Measurements from ENCODE around the gene SPATA6L. TPM values are rescaled to one million over a fixed set of nuclear protein-coding genes. Genes with fewer than 3 reads are reported as not detected.

Gene SPATA6L
- total and polyA plus RNA-seq, 9 of the 15 experiments (the other 6 are each of a cell fraction or from before 2014, with no cell fraction given): 0.03 to 1.00 (median 0.08) TPM; not detected in 4

GRCh38 chr9:4686112-4686511 is 19.8 kb upstream of the SPATA6L start:
- Histone ChIP-seq H3K27ac (ENCODE audit: extremely low read depth, low read depth, low read length) (peak overlapping the region; percentile 47; the same call in 1 of the 3 replicates), H3K4me2 (ENCODE audit: insufficient read depth, low read length) (peak overlapping the region; percentile 37; the same call in 1 of the 2 replicates), H3K4me1 (replicated peaks in 1 of 2; ENCODE audit: control insufficient read depth in 2 of 2, insufficient read depth in 2 of 2, low read length in 2 of 2) (peaks cover 3 to 20% of the 10 kb centered on the region in 2 experiments; a peak in 3 of 5 replicates), H3K79me2 (ENCODE audit: control insufficient read depth, insufficient read depth, low read length) (peaks cover 52% of the 10 kb centered on the region), H3K4me3 (no peak overlapping the region), H3K36me3 (ENCODE audit: control insufficient read depth, insufficient read depth, low read length) (peaks cover 51% of the 10 kb centered on the region; the same call in 2 of the 3 replicates), H2AFZ (ENCODE audit: low read depth, low read length) (no peak overlapping the region), H3K9me3 (replicated peaks; ENCODE audit: control insufficient read depth, insufficient read depth, low read depth, low read length) (no peaks in the 10 kb centered on the region), H3K9me1 (ENCODE audit: control insufficient read depth, insufficient read depth, low read length) (no peaks in the 10 kb centered on the region), H3K27me3 (ENCODE audit: control insufficient read depth in 2 of 2, insufficient read depth in 2 of 2, low read length in 2 of 2) (no peaks in the 10 kb centered on the region), H4K20me1 (replicated peaks; ENCODE audit: control insufficient read depth, insufficient read depth, low read length) (no peaks in the 10 kb centered on the region), H3K9ac (ENCODE audit: insufficient read depth in 1 of 2, low read depth in 2 of 2, low read length in 2 of 2) (peak overlapping the region in 1 of 2 experiments; percentile 41; a peak in 1 of 4 replicates)
- POLR2A ChIA-PET: interaction anchor here (0.6 to 1.0 kb wide), 2 partner anchors 14 to 179 kb away, joined by 3 read pairs; no protein-coding TSS in a partner anchor
- in situ Hi-C loops (cut with MboI): no loop called here
- intact Hi-C loops (cut with micrococcal nuclease): no loop called here
- WGBS (ENCODE audit: insufficient coverage, low coverage, missing lambda C conversion rate): 24% methylated on average over 4 of the region's 4 CpGs
- DNase-seq (ENCODE audit: extremely low read depth in 1 of 4, low spot score in 3 of 4) (peak in 3 of 4 experiments; percentile 14 to 42 (median 38)), FAIRE-seq (no peak), ATAC-seq (peak; percentile 79)
- CTCF ChIA-PET (ENCODE audit: low intra/inter-chr PET ratio): no interaction called here
- no TSS peak for BruUV-seq (replicated peaks)
- TF ChIP-seq DLX4 (CRISPR knock-in tag; IDR thresholded peaks at IDR 0.05) (no peak), TAL1 (IDR thresholded peaks at IDR 0.05) (no peak), KLF16 (IDR thresholded peaks at IDR 0.05) (no peak), HNRNPLL (IDR thresholded peaks at IDR 0.05; ENCODE audit: low read depth, low read length, poor library complexity, severe bottlenecking) (no peak), THRAP3 (IDR thresholded peaks at IDR 0.05; ENCODE audit: borderline replicate concordance) (no peak), YBX1 (IDR thresholded peaks at IDR 0.05) (no peak), MCM3 (IDR thresholded peaks at IDR 0.05) (no peak), ZBTB49 (CRISPR knock-in tag; IDR thresholded peaks at IDR 0.05; ENCODE audit: borderline replicate concordance) (no peak), ZBTB26 (CRISPR knock-in tag; IDR thresholded peaks at IDR 0.05) (no peak), JUND (IDR thresholded peaks at IDR 0.05; ENCODE audit: borderline replicate concordance, low read depth, low read length) (peak; percentile 91), JUND (tag; IDR thresholded peaks at IDR 0.05; ENCODE audit: borderline replicate concordance, low read depth, low read length) (peak; percentile 85; the same call in 2 of the 3 replicates), CREB1 (IDR thresholded peaks at IDR 0.05) (no peak), CREB1 (CRISPR knock-in tag; IDR thresholded peaks at IDR 0.05) (no peak), ZNF197 (CRISPR knock-in tag; IDR thresholded peaks at IDR 0.05; ENCODE audit: low read depth) (no peak), HMBOX1 (IDR thresholded peaks at IDR 0.05) (peak; percentile 59), JUN (IDR thresholded peaks at IDR 0.05; ENCODE audit: borderline replicate concordance, low read depth, low read length) (peak; percentile 38; the same call in 1 of the 2 replicates), JUN (CRISPR knock-in tag; IDR thresholded peaks at IDR 0.05; ENCODE audit: borderline replicate concordance) (no peak), FOSL1 (tag; conservative IDR thresholded peaks at IDR 0.05) (peak; percentile 87), DPF2 (IDR thresholded peaks at IDR 0.05) (peak; percentile 83), NELFE (IDR thresholded peaks at IDR 0.05; ENCODE audit: insufficient read depth, insufficient read length) (no peak), ARID1B (IDR thresholded peaks at IDR 0.05) (peak; percentile 75)

All from K562 (cell line).